Choroid plexus epithelial cell (primary cell): Measurements from ENCODE around the gene SSBP2.

ENCODE experiments used
- DNase-seq: peaks from one replicate; pipeline ENCODE4 v3.0.0-alpha.2; 2010; ENCODE audit warnings: low read depth
- H3K4me3 ChIP-seq: 2 replicates; pipeline ENCODE4 v1.5.1; 2011; ENCODE audit warnings: low read depth, mild to moderate bottlenecking, control low read depth, low read length, moderate library complexity
- CTCF ChIP-seq: conservative IDR thresholded peaks from 2 replicates; pipeline ENCODE4 v1.5.1; 2011; ENCODE audit warnings: low read depth, mild to moderate bottlenecking, control low read depth, inconsistent platforms, low read length, moderate library complexity

Gene SSBP2

GRCh38 chr5:81650987-81651386 is 99.9 kb downstream of the SSBP2 start:
- DNase-seq, result no peak
- H3K4me3 ChIP-seq, result no peak overlapping the region
- TF ChIP-seq CTCF, result no peak

- DNase-seq, result no peak
- H3K4me3 ChIP-seq, result no peak overlapping the region
- TF ChIP-seq CTCF, result no peak
Measured at GRCh38 chr5:81646469-81646995, 104.4 kb downstream of the SSBP2 start.

GRCh38 chr5:81642210-81642609 is 108.7 kb downstream of the SSBP2 start:
- no peak overlapping the region for H3K4me3 ChIP-seq
- TF ChIP-seq CTCF, result no peak
- no peak for DNase-seq

- H3K4me3 ChIP-seq, result no peak overlapping the region
- no peak for TF ChIP-seq CTCF
- no peak for DNase-seq
Measured at GRCh38 chr5:81639556-81639955, 111.3 kb downstream of the SSBP2 start.

GRCh38 chr5:81638471-81638870 is 112.4 kb downstream of the SSBP2 start:
- H3K4me3 ChIP-seq, result no peak overlapping the region
- no peak for TF ChIP-seq CTCF
- DNase-seq, result peak; percentile 5

DNA sequence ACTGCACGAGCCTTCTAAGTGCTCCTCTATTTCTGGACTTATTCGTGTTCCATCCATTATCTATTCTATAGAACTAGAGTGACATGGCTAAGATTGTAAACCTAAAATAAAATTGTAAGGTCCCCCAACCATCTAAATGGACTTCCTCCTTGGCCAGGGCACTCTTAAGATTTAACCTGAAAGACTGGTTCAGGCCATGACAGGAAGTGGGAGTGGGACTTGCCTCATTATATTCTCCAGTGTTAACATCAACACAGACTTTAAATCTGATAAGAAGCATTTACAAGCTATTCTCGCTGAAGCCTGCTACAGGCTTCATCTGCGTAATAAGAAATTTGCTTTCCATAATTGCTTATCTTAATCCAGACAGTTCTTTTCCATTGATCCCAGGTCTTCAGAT is 117.0 kb downstream of the SSBP2 start:
- TF ChIP-seq CTCF, result no peak
- DNase-seq, result no peak
- no peak overlapping the region for H3K4me3 ChIP-seq

DNA sequence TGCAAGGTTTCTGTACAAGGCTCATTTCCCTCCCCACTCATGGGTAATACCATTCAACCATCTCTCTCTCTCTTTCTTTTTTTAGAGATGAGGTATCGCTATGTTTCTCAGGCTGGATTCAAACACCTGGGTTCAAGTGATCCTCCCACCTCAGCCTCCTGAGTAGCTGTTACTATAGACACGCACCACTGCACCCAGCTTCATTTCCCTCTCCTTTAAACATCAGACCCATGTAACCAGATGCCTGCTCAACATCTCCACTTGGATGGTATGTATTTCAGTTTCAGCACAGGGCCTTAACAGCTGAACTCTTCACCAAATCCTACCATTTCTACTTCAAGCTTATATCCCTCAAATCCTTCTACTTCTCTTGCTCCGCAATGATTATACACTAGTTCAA is 117.4 kb downstream of the SSBP2 start:
- H3K4me3 ChIP-seq, result no peak overlapping the region
- no peak for TF ChIP-seq CTCF
- DNase-seq, result no peak
